HG02798 (cell line): ENCODE results near the gene EMC7.

Experiments
- ATAC-seq: cut with Tn5 transposase; IDR thresholded peaks from one replicate; pipeline ENCODE4 v1.9.1; 2021; ENCODE audit warnings: mild to moderate bottlenecking; ENCODE audit not compliant: unreplicated experiment, poor library complexity

EMC7 gene

DNA sequence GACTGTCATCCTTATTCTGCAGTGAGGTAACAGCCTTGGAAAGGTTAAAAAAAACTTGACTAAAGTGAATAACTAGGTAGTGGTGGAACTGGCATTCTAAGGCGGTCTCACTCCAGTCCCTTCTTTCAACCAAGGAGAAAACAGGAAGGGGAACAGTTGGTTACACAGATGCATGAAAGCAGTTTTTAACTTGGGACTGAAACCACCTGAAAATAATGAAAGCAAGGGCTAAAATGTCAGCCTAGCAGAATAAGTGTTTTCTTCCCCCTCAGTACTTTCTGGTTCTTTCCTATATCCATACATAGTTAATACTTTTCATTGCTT, 61.9 kb downstream of the EMC7 start:
- no peak for ATAC-seq

- ATAC-seq, result peak; percentile 59
Measured at GRCh38 chr15:34038871-34039789, 62.5 kb downstream of the EMC7 start, which contains the start of gene AVEN. Gene AVEN, minus strand, starts transcription at chr15:34039204. Its CDS starts 158 bp downstream, at chr15:34039046.

GRCh38 chr15:34038023-34038870, 63.4 kb downstream of the EMC7 start:
- peak; percentile 85 for ATAC-seq
